A673 (cell line): ENCODE data around the gene MBD3L1.

Source experiments
- CTCF ChIP-seq: fragments of 300-800, 200-600 bp; sonication (generic); conservative IDR thresholded peaks from 2 replicates; pipeline ENCODE4 v1.5.1; 2017; ENCODE audit warnings: low read depth, mild to moderate bottlenecking, antibody characterized with exemption, low read length, moderate library complexity, mixed read lengths
- EZH2 ChIP-seq: fragments of 200-600 bp; sonication (generic); IDR thresholded peaks from 2 replicates; pipeline ENCODE4 v1.6.1; 2017; ENCODE audit warnings: borderline replicate concordance, low read depth, mild to moderate bottlenecking, mixed read lengths, antibody characterized with exemption, low read length; ENCODE audit not compliant: poor library complexity, severe bottlenecking

- TF ChIP-seq CTCF (no peak), EZH2 (no peak)
These were observed 5.8 kb upstream of the MBD3L1 start for GRCh38 chr19:8826371-8826770.
